GM20000 (cell line): ENCODE data around the gene OR2F2.

Experiments
- DNase-seq: peaks from one replicate; pipeline ENCODE4 v3.0.0; 2012; ENCODE audit warnings: low spot score
- CTCF ChIP-seq: IDR thresholded peaks from 2 replicates; pipeline ENCODE4 v1.5.1; 2012; ENCODE audit warnings: mild to moderate bottlenecking, control low read depth; ENCODE audit errors: extremely low read depth, missing control alignments

OR2F2 gene

DNA sequence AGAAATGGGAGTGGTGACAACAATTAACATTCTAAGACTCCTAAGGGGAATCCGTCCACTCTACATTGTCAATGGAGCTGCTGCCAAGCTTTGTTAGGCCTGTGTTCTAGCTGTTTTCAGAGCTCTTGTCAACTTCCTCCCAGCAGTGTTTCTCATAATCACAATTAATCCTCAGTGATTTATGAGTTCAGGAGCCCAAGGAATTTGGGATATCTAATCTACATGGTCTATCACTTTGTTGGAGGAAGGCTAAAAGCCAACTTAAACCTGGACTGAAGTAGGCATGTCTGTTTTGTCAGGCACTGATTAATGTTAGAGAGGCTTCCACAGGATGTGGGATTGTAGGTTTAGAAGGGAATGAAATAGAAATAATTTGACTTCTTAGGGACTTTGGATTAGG is 10.2 kb upstream of the OR2F2 start:
- TF ChIP-seq CTCF, result no peak
- no peak for DNase-seq

- DNase-seq, result no peak
- TF ChIP-seq CTCF, result no peak
These were observed 5.7 kb upstream of the OR2F2 start for GRCh38 chr7:143929224-143929920.

- DNase-seq, result no peak
- no peak for TF ChIP-seq CTCF
These were observed 3.3 kb upstream of the OR2F2 start for GRCh38 chr7:143931739-143932138.

GRCh38 chr7:143936087-143937009 is 1.3 kb downstream of the OR2F2 start:
- no peak for DNase-seq

DNA sequence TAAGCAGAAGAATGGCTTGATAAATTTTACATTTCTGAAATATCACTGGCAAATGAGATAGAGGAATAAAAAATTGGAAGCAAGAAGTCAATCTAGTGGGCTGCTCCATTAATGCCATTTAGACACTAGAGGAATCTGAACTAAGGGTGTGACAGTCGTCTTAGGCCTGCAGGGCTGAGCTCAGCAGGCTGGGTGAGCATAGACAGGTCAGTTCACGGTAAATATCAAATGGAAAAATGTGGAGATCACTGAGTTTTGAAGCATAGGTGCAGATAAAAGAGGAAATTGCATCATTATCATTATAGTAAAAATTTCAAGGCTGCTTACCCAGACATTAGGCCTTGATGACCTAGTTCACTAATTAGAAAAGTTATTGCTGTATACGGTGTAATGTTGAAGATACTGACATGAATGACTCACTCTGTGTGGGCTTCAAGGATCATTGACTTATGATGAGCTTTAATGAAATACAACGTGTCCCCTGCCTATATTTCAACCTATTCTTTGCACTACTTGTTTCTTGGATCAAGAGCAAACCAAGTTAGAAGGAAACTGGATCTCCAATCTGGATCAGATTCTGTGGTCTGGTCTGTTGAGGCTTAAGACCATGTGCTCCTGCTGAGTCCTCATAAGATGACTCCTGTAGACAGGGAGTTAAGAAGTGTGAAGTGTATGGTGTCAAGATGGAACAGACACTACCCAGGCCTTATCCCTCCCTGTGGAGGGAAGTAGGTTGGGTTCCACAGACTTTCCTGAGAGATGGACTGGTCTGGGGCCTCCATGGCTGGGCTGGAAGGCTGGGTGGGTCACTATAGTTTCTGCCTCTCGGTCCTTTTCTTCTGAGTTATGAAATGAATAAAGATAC is 3.6 kb downstream of the OR2F2 start:
- TF ChIP-seq CTCF, result no peak
- DNase-seq, result no peak

More at GRCh38 chr7:143936087-143937009, 1.3 kb downstream of the OR2F2 start:
- TF ChIP-seq CTCF, result no peak

- DNase-seq, result no peak
- TF ChIP-seq CTCF, result no peak
These were observed 10.4 kb downstream of the OR2F2 start for GRCh38 chr7:143945423-143945822.

DNA sequence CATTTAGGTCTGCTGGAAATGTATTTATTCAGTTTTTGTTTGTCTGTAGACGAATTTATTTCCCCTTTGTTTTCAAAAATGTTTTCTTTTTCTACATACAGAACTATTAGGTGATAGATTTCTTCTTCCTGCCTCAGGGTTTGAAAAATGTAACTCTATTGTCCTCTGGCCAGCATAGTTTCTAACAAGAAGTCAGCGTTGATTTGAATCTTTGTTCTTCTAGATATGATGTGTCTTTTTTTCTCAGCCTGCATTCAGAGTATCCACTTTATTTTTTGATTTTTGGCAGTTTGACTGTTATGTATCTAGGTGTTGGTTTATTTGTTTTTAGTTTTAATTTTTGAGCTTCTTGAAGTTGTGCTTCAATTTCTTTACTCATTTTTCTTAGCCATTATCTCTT is 12.1 kb downstream of the OR2F2 start:
- TF ChIP-seq CTCF, result no peak
- no peak for DNase-seq
